Esophagus muscularis mucosa (tissue), 4 donors: Measurements from ENCODE around the gene MCF2L2. TPM values are rescaled to one million over a fixed set of nuclear protein-coding genes. Genes with fewer than 3 reads are reported as not detected.

Source experiments
- DNase-seq: peaks from one replicate; pipeline ENCODE4 v3.0.0-alpha.2; 2017; ENCODE audit errors: extremely low spot score
- H3K27ac ChIP-seq, 4 donors: fragments of 200-600 bp; sonication (generic); replicated peaks in 1 of 4; 1 replicate in 3 of 4; 2 replicates in 1 of 4; pipeline ENCODE4 v1.5.1; 2016 to 2019; ENCODE audit warnings: mild to moderate bottlenecking in 1 of 4
- H3K27me3 ChIP-seq, 4 donors: fragments of 200-600 bp; sonication (generic); one replicate each; pipeline versions ENCODE4 v1.5.1 to v1.6.0; 2016 to 2019
- H3K36me3 ChIP-seq, 4 donors: fragments of 200-600 bp; sonication (generic); one replicate each; pipeline ENCODE4 v1.5.1; 2016 to 2019
- H3K4me1 ChIP-seq, 4 donors: fragments of 200-600 bp; sonication (generic); one replicate each; pipeline ENCODE4 v1.5.1; 2016 to 2019
- H3K4me3 ChIP-seq, 4 donors: fragments of 200-600 bp; sonication (generic); 1 replicate in 2 of 4; 2 replicates in 2 of 4; pipeline ENCODE4 v1.5.1; 2016 to 2019; ENCODE audit warnings: mild to moderate bottlenecking in 4 of 4, moderate library complexity in 1 of 4
- H3K9me3 ChIP-seq, 4 donors: fragments of 200-600 bp; sonication (generic); 1 replicate in 3 of 4; 2 replicates in 1 of 4; pipeline ENCODE4 v1.5.1; 2016 to 2019
- CTCF ChIP-seq, 3 experiments: fragments of 200-600 bp in 2 of 3; fragments of 450-650 bp in 1 of 3; sonication (generic) in 2 of 3; IDR thresholded peaks; one replicate each; pipeline ENCODE4 v1.5.1; 2017 to 2019; ENCODE audit warnings: antibody characterized with exemption in 3 of 3, mild to moderate bottlenecking in 2 of 3, moderate library complexity in 1 of 3
- EP300 ChIP-seq: sonication (generic); formaldehyde crosslinking; IDR thresholded peaks from one replicate; pipeline ENCODE4 v1.6.1; 2017; ENCODE audit warnings: antibody characterized with exemption
- POLR2A ChIP-seq: fragments of 450-650 bp; IDR thresholded peaks from one replicate; pipeline ENCODE4 v1.6.1; 2017; ENCODE audit warnings: antibody characterized with exemption, moderate library complexity, mild to moderate bottlenecking, low read depth
- POLR2AphosphoS5 ChIP-seq, 2 donors: sonication (generic); formaldehyde crosslinking; IDR thresholded peaks; one replicate each; pipeline ENCODE4 v1.6.1; 2017; ENCODE audit warnings: antibody characterized with exemption in 2 of 2
- WGBS: methylation state at CpG from one replicate; pipeline ENCODE4 v1.1.5; 2018; 5-methylcytosine and 5-hydroxymethylcytosine counted together
- intact Hi-C: fragments of 100-400 bp; cut with DNase I; formaldehyde crosslinking; loops from one replicate; pipeline ENCODE4 v1.15.1; 2023
- total RNA-seq, 4 donors: library from RNA; depleted of rRNA; stranded (reverse); fragments of >200 nt; gene quantifications; one replicate each; pipeline versions ENCODE4 v1.1.0 to v1.2.1, GENCODE V29; 2016

MCF2L2 gene
- total RNA-seq, 4 donors from 2014 or later = 0.99 to 3.3 (median 1.3) TPM

- DNase-seq = no peak
- H3K9me3 ChIP-seq = no peaks in the 10 kb centered on the region
- WGBS = 95% methylated on average over 1 of the region's 1 CpG
- no peaks in the 10 kb centered on the region for H3K27me3 ChIP-seq
- intact Hi-C loops = no loop called here
- H3K36me3 ChIP-seq = no peaks in the 10 kb centered on the region
- TF ChIP-seq CTCF (IDR thresholded peaks at IDR 0.05) = no peak
- no peak for TF ChIP-seq EP300
- TF ChIP-seq POLR2AphosphoS5 (IDR thresholded peaks at IDR 0.05) = no peak
- TF ChIP-seq POLR2A = no peak
- no peak overlapping the region for H3K4me3 ChIP-seq
- H3K27ac ChIP-seq = no peak overlapping the region
- no peaks in the 10 kb centered on the region for H3K4me1 ChIP-seq
Measured at GRCh38 chr3:183328164-183328563, 100.3 kb downstream of the MCF2L2 start.

GRCh38 chr3:183327343-183327742 is 101.1 kb downstream of the MCF2L2 start:
- H3K4me3 ChIP-seq = no peak overlapping the region
- TF ChIP-seq POLR2AphosphoS5 (IDR thresholded peaks at IDR 0.05) = no peak
- no peak for TF ChIP-seq POLR2A
- no peaks in the 10 kb centered on the region for H3K36me3 ChIP-seq
- no peaks in the 10 kb centered on the region for H3K4me1 ChIP-seq
- intact Hi-C loops = no loop called here
- WGBS = 86% methylated on average over 5 of the region's 5 CpGs
- H3K27ac ChIP-seq = no peak overlapping the region
- no peak for DNase-seq
- no peaks in the 10 kb centered on the region for H3K9me3 ChIP-seq
- H3K27me3 ChIP-seq = no peaks in the 10 kb centered on the region

DNA sequence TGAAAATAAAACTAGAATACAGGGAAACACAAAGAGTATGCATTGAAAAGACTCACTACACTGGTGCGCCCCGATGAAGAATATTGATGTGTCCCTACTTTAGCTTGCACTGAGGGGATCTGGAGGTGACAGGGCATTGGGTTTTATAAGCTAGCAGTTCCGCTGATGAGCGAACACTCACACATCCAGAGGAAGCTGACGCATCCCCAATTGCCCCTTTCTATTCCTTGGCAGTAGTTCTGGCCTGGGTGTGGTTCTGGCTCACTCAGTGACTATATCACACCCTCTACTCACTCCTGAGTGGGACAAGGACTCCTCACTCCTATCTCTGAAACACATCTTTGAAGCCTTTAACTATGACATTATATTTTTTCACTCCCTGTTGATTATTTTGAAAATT is 104.3 kb downstream of the MCF2L2 start:
- TF ChIP-seq CTCF (IDR thresholded peaks at IDR 0.05) (no peak), POLR2AphosphoS5 (IDR thresholded peaks at IDR 0.05) (no peak), EP300 (no peak), POLR2A (no peak)
- Histone ChIP-seq H3K36me3 (no peaks in the 10 kb centered on the region), H3K27me3 (no peaks in the 10 kb centered on the region), H3K9me3 (no peaks in the 10 kb centered on the region), H3K27ac (no peak overlapping the region), H3K4me3 (no peak overlapping the region), H3K4me1 (no peaks in the 10 kb centered on the region)
- WGBS = 95% methylated on average over 5 of the region's 5 CpGs
- intact Hi-C loops = no loop called here
- peak; percentile 24 for DNase-seq

GRCh38 chr3:183319371-183319770 is 109.0 kb downstream of the MCF2L2 start:
- TF ChIP-seq CTCF (IDR thresholded peaks at IDR 0.05) = no peak
- TF ChIP-seq EP300 = no peak
- TF ChIP-seq POLR2A = no peak
- no peak for TF ChIP-seq POLR2AphosphoS5 (IDR thresholded peaks at IDR 0.05)
- Histone ChIP-seq H3K36me3 (no peaks in the 10 kb centered on the region), H3K27me3 (no peaks in the 10 kb centered on the region), H3K27ac (no peak overlapping the region), H3K4me1 (no peaks in the 10 kb centered on the region), H3K4me3 (no peak overlapping the region), H3K9me3 (no peaks in the 10 kb centered on the region)
- intact Hi-C loops = no loop called here
- DNase-seq = no peak

DNA sequence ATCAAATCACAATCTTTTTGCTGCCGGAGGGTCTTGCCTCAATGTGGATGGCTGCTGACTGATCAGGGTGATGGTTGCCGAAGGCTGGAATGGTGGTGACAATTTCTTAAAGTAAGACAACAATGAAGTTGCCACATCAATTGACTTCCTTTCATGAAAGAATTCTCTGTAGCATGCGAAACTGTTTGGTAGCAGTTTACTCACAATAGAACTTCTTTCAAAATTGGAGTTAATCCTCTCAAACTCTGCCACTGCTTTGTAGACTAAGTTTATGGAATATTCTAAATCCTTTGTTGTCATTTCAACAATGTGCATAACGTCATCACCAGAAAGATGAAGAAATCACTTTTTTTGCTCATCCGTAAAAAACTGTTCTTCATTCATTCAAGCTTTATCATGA is 109.5 kb downstream of the MCF2L2 start:
- WGBS = 88% methylated on average over 5 of the region's 5 CpGs

More for the DNA sequence above, 109.5 kb downstream of the MCF2L2 start:
- Histone ChIP-seq H3K4me3 (no peak overlapping the region), H3K27ac (no peak overlapping the region), H3K9me3 (no peaks in the 10 kb centered on the region), H3K27me3 (no peaks in the 10 kb centered on the region), H3K36me3 (no peaks in the 10 kb centered on the region), H3K4me1 (no peaks in the 10 kb centered on the region)
- TF ChIP-seq POLR2A = no peak
- TF ChIP-seq EP300 = no peak
- TF ChIP-seq CTCF (IDR thresholded peaks at IDR 0.05) = no peak
- no peak for TF ChIP-seq POLR2AphosphoS5 (IDR thresholded peaks at IDR 0.05)
- no peak for DNase-seq
- intact Hi-C loops = no loop called here
